ENCODE results near the gene CLGN. TPM values are rescaled to one million over a fixed set of nuclear protein-coding genes. Genes with fewer than 3 reads are reported as not detected.
A peak's percentile ranks its signal among the peaks of the same experiment; 100 is the strongest.

Gene CLGN
- total RNA-seq, 1 donor from 2014 or later = 37.8 TPM

DNA sequence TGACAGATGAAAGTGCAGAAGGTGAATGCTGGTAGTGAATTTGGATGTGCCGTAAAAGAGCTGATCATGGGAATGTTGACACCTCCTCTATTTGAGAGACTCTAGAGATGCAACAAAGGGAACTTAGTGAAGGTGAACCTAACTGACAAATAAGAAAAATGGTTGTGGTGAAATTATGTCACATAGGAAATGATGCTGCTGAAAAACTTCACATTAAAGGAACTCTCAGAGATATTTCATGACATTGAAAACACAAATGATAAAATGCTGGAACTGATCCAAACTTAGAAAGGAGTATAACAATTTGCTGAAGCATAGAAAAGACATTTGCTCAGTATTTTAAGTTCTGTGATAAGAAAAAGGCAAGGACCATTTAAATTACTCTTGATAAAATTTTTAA is 38.7 kb upstream of the CLGN start:
- Histone ChIP-seq H3K79me2 (ENCODE audit: low read depth) (no peaks in the 10 kb centered on the region), H3K4me3 (no peak overlapping the region), H3K9me3 (ENCODE audit: low read depth) (no peaks in the 10 kb centered on the region), H3K27me3 (no peaks in the 10 kb centered on the region), H3K9ac (no peak overlapping the region), H3K4me2 (no peak overlapping the region), H4K20me1 (ENCODE audit: low read depth) (no peaks in the 10 kb centered on the region), H3K36me3 (no peaks in the 10 kb centered on the region), H3K27ac (no peak overlapping the region), H3F3A (ENCODE audit: low read depth) (no peaks in the 10 kb centered on the region), H2AFZ (replicated peaks) (no peak overlapping the region), H3K4me1 (no peaks in the 10 kb centered on the region)
- TF ChIP-seq EZH2phosphoT487 (IDR thresholded peaks at IDR 0.05) = no peak
- TF ChIP-seq, protein P1, sequence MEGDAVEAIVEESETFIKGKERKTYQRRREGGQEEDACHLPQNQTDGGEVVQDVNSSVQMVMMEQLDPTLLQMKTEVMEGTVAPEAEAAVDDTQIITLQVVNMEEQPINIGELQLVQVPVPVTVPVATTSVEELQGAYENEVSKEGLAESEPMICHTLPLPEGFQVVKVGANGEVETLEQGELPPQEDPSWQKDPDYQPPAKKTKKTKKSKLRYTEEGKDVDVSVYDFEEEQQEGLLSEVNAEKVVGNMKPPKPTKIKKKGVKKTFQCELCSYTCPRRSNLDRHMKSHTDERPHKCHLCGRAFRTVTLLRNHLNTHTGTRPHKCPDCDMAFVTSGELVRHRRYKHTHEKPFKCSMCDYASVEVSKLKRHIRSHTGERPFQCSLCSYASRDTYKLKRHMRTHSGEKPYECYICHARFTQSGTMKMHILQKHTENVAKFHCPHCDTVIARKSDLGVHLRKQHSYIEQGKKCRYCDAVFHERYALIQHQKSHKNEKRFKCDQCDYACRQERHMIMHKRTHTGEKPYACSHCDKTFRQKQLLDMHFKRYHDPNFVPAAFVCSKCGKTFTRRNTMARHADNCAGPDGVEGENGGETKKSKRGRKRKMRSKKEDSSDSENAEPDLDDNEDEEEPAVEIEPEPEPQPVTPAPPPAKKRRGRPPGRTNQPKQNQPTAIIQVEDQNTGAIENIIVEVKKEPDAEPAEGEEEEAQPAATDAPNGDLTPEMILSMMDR (IDR thresholded peaks at IDR 0.05) = no peak
- TF ChIP-seq EZH2 (IDR thresholded peaks at IDR 0.05) = no peak
- Mint-ChIP-seq H3K36me3 (no peaks in the 10 kb centered on the region), H3K9me3 (no peaks in the 10 kb centered on the region), H3K27ac (no peak overlapping the region), H3K27me3 (ENCODE audit: insufficient read depth, low read depth) (no peaks in the 10 kb centered on the region), H3K4me3 (no peak overlapping the region), H3K4me1 (peaks cover 3% of the 10 kb centered on the region)
- no peak for DNase-seq (ENCODE audit: low spot score)

DNA sequence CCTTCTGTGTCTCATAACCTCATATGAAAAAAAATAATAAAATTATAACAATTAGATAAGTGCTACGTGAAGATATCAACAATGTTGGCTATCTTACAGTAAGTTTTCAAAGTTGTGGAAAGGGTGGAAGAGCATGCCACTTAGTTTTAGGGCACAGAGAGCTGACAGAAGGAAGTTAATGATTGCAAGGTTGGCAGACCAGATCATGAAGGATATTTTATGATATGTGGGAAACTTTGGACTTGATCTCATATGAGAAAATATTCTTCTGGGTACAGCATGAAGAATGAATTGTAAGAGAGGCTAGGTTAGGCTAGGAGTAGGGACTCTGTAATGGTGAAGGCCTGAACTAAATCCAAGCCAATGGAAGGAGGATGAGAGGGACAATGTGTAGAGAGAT is 36.2 kb upstream of the CLGN start:
- H3K36me3 Mint-ChIP-seq = no peaks in the 10 kb centered on the region
- H3K36me3 ChIP-seq = no peaks in the 10 kb centered on the region
- H2AFZ ChIP-seq (replicated peaks) = no peak overlapping the region
- no peaks in the 10 kb centered on the region for H3K9me3 Mint-ChIP-seq
- no peak for DNase-seq (ENCODE audit: low spot score)
- no peaks in the 10 kb centered on the region for H4K20me1 ChIP-seq (ENCODE audit: low read depth)
- no peak overlapping the region for H3K4me3 Mint-ChIP-seq
- H3K4me2 ChIP-seq = no peak overlapping the region
- no peak overlapping the region for H3K9ac ChIP-seq
- no peaks in the 10 kb centered on the region for H3K27me3 ChIP-seq
- H3K4me3 ChIP-seq = no peak overlapping the region
- H3F3A ChIP-seq (ENCODE audit: low read depth) = no peaks in the 10 kb centered on the region
- H3K79me2 ChIP-seq (ENCODE audit: low read depth) = no peaks in the 10 kb centered on the region
- no peak overlapping the region for H3K27ac Mint-ChIP-seq
- TF ChIP-seq, protein P1 (IDR thresholded peaks at IDR 0.05) = no peak
- TF ChIP-seq EZH2 (IDR thresholded peaks at IDR 0.05) (no peak), EZH2phosphoT487 (IDR thresholded peaks at IDR 0.05) (no peak)
- no peaks in the 10 kb centered on the region for H3K9me3 ChIP-seq (ENCODE audit: low read depth)
- no peak overlapping the region for H3K27ac ChIP-seq
- no peaks in the 10 kb centered on the region for H3K4me1 Mint-ChIP-seq
- H3K4me1 ChIP-seq = no peaks in the 10 kb centered on the region
- H3K27me3 Mint-ChIP-seq (ENCODE audit: insufficient read depth, low read depth) = no peaks in the 10 kb centered on the region

DNA sequence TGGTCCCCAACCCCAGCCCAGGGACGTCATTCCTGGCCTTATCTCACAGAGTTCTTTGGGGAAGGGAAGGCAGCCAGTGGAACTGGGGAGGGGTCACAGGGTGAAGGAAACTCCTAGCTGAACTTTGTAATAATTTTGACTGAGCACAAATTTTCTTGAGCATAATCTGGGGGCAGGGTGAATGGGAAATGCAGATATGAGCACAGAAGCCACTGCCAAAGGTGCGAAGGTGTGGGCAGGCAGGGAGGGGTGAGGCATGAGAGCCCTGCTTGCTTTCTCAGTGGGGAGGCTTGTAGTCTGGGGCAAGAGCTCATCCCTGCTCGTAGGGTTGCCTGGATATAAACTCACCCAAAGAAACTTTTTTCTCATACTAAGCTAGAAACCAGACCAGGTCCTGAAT is 35.7 kb upstream of the CLGN start:
- Histone ChIP-seq H3K79me2 (ENCODE audit: low read depth) (no peaks in the 10 kb centered on the region), H3K9ac (no peak overlapping the region), H3F3A (ENCODE audit: low read depth) (no peaks in the 10 kb centered on the region), H3K4me1 (no peaks in the 10 kb centered on the region), H3K36me3 (no peaks in the 10 kb centered on the region), H2AFZ (replicated peaks) (peak overlapping the region; percentile 69), H3K9me3 (ENCODE audit: low read depth) (no peaks in the 10 kb centered on the region), H3K4me2 (no peak overlapping the region), H3K27ac (no peak overlapping the region), H3K4me3 (no peak overlapping the region), H3K27me3 (no peaks in the 10 kb centered on the region), H4K20me1 (ENCODE audit: low read depth) (no peaks in the 10 kb centered on the region)
- no peak for DNase-seq (ENCODE audit: low spot score)
- Mint-ChIP-seq H3K27ac (no peak overlapping the region), H3K4me1 (no peaks in the 10 kb centered on the region), H3K36me3 (no peaks in the 10 kb centered on the region), H3K9me3 (no peaks in the 10 kb centered on the region), H3K27me3 (ENCODE audit: insufficient read depth, low read depth) (no peaks in the 10 kb centered on the region), H3K4me3 (no peak overlapping the region)
- TF ChIP-seq, protein P1 (IDR thresholded peaks at IDR 0.05) = no peak
- TF ChIP-seq EZH2phosphoT487 (IDR thresholded peaks at IDR 0.05) (no peak), EZH2 (IDR thresholded peaks at IDR 0.05) (no peak)
